HG03571 (cell line): ENCODE measurements around the gene TMEM14A.

Experiments
- ATAC-seq: cut with Tn5 transposase; IDR thresholded peaks from one replicate; pipeline ENCODE4 v1.9.1; 2021; ENCODE audit not compliant: unreplicated experiment

TMEM14A gene

GRCh38 chr6:52670502-52671409, at the start of gene TMEM14A:
TMEM14A (plus strand) TSS chr6:52671113; CDS start chr6:52677103, 5,990 bp downstream.
- peak; percentile 96 for ATAC-seq

- no peak for ATAC-seq
Measured at GRCh38 chr6:52621631-52622030, 49.3 kb upstream of the TMEM14A start.

GRCh38 chr6:52622810-52623209, 48.1 kb upstream of the TMEM14A start:
- ATAC-seq: no peak

GRCh38 chr6:52632011-52632410, 38.9 kb upstream of the TMEM14A start:
- no peak for ATAC-seq

GRCh38 chr6:52634211-52634610, 36.7 kb upstream of the TMEM14A start:
- no peak for ATAC-seq

- no peak for ATAC-seq
Measured at GRCh38 chr6:52635049-52635577, 35.8 kb upstream of the TMEM14A start.

- no peak for ATAC-seq
Measured at GRCh38 chr6:52636830-52637229, 34.1 kb upstream of the TMEM14A start.

- no peak for ATAC-seq
Measured at GRCh38 chr6:52639493-52639892, 31.4 kb upstream of the TMEM14A start.

- ATAC-seq: no peak
Measured at GRCh38 chr6:52640170-52640569, 30.7 kb upstream of the TMEM14A start.

- no peak for ATAC-seq
Measured at GRCh38 chr6:52640916-52641315, 30.0 kb upstream of the TMEM14A start.

- no peak for ATAC-seq
Measured at GRCh38 chr6:52641388-52641787, 29.5 kb upstream of the TMEM14A start.

GRCh38 chr6:52641826-52642225, 29.1 kb upstream of the TMEM14A start:
- ATAC-seq: no peak

GRCh38 chr6:52642368-52642767, 28.5 kb upstream of the TMEM14A start:
- no peak for ATAC-seq

- ATAC-seq: no peak
Measured at GRCh38 chr6:52643158-52643557, 27.8 kb upstream of the TMEM14A start.

- ATAC-seq: no peak
Measured at GRCh38 chr6:52644253-52644652, 26.7 kb upstream of the TMEM14A start.

GRCh38 chr6:52645976-52646375, 24.9 kb upstream of the TMEM14A start:
- no peak for ATAC-seq

- ATAC-seq: no peak
Measured at GRCh38 chr6:52647199-52647598, 23.7 kb upstream of the TMEM14A start.

GRCh38 chr6:52649536-52650160, 21.3 kb upstream of the TMEM14A start:
- ATAC-seq: no peak

- no peak for ATAC-seq
Measured at GRCh38 chr6:52650941-52651340, 20.0 kb upstream of the TMEM14A start.

GRCh38 chr6:52653151-52653550, 17.8 kb upstream of the TMEM14A start:
- ATAC-seq: no peak

GRCh38 chr6:52654007-52654406, 16.9 kb upstream of the TMEM14A start:
- no peak for ATAC-seq

GRCh38 chr6:52654592-52654991, 16.3 kb upstream of the TMEM14A start:
- ATAC-seq: no peak
